Right lobe of liver (tissue), 6 donors: ENCODE measurements around the gene PACRG. TPM values are rescaled to one million over a fixed set of nuclear protein-coding genes. Genes with fewer than 3 reads are reported as not detected.

Experiments used
- ATAC-seq, 4 donors: fragments of 200-7000 bp; cut with Tn5 transposase; one replicate each; pipeline ENCODE4 v1.9.1; 2020; ENCODE audit warnings: mild to moderate bottlenecking in 4 of 4, moderate library complexity in 4 of 4
- DNase-seq, 3 donors: peaks; one replicate each; pipeline ENCODE4 v3.0.0-alpha.2; 2020
- H3K27ac ChIP-seq, 3 donors: fragments of 200-600 bp; one replicate each; pipeline ENCODE4 v1.8.0; 2022
- H3K27me3 ChIP-seq, 2 donors: fragments of 200-600 bp; one replicate each; pipeline ENCODE4 v1.8.0; 2022
- H3K36me3 ChIP-seq, 4 donors: fragments of 200-600 bp; sonication (generic) in 1 of 4; one replicate each; pipeline versions ENCODE4 v1.5.1 to v1.8.0; 2017 to 2022; ENCODE audit warnings: control low read depth in 1 of 4
- H3K4me1 ChIP-seq, 4 donors: fragments of 200-600 bp; sonication (generic) in 1 of 4; one replicate each; pipeline versions ENCODE4 v1.5.1 to v1.8.0; 2017 to 2022; ENCODE audit warnings: control low read depth in 1 of 4
- H3K4me3 ChIP-seq, 3 donors: fragments of 200-600 bp; one replicate each; pipeline ENCODE4 v1.8.0; 2022
- H3K9me3 ChIP-seq, 4 donors: fragments of 200-600 bp; sonication (generic) in 1 of 4; one replicate each; pipeline versions ENCODE4 v1.5.1 to v1.8.0; 2017 to 2022; ENCODE audit warnings: control low read depth in 1 of 4
- POLR2A ChIP-seq: fragments of 450-650 bp; IDR thresholded peaks from one replicate; pipeline ENCODE4 v1.6.1; 2017; ENCODE audit warnings: antibody characterized with exemption, mild to moderate bottlenecking
- WGBS: methylation state at CpG from one replicate; pipeline ENCODE4 v1.1.6; 2018; ENCODE audit warnings: low coverage, low lambda C conversion rate; ENCODE audit not compliant: insufficient coverage; ENCODE audit errors: missing lambda C conversion rate; 5-methylcytosine and 5-hydroxymethylcytosine counted together
- intact Hi-C, 2 donors: fragments of 100-400 bp; cut with DNase I; formaldehyde crosslinking; loops; one replicate each; pipeline versions ENCODE4 v1.11.2 to v1.14.1; 2022
- total RNA-seq, 6 experiments: library from RNA; depleted of rRNA in 2 of 6; stranded (reverse); fragments of >200 nt in 2 of 6; fragmentation: NEBNext Ultra II Directional in 3 of 6; extraction: Animal tissue kit (Norgen Biotek cat#: 25700) in 3 of 6; gene quantifications; one replicate each; pipeline versions ENCODE4 v1.1.0 to v1.2.4, GENCODE V29; 2016 to 2023
- TF ChIP-seq, protein P1 (sequence below), 4 donors: fragments of 200-600 bp in 3 of 4; fragments of 450-650 bp in 1 of 4; IDR thresholded peaks; one replicate each; pipeline versions ENCODE4 v1.5.1 to v1.8.0; 2016 to 2022; ENCODE audit warnings: antibody characterized with exemption in 4 of 4, mild to moderate bottlenecking in 2 of 4
- donor health status: DM: no; HTN: yes; CAD: no.
- donor health status: DM: no; HTN: no; CAD: no.
- donor health status: DM: no; HTN: no; CAD: no.
- donor health status: DM: no; HTN: yes; CAD: no.
- donor health status: DM: no; HTN: yes; CAD: no.

Gene PACRG
- total RNA-seq, 6 experiments from 2014 or later, result 0.25 to 5.3 (median 2.7) TPM

DNA sequence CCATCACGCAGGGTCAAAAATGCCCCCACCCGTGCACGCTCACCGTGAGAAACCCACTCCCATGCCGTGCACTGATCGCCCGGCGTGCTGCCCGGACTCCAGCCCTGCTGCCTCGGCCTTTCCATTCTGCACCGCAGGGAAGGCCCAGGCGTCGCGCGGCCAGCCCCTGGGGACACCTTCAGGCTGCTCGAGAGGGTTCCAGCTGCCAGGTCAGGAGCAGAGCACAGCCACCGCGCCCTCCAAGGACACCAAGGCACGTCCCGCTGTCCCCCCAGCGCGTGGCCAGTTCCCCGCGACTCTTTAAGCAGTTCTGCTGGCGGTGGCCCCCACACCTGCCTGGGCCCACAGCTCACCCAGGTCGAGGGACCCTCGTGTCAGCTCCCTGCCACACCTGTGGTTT lies 372.5 kb downstream of the PACRG start:
- H3K4me1 ChIP-seq, result no peaks in the 10 kb centered on the region
- WGBS, result 84% methylated on average over 7 of the region's 27 CpGs
- no peaks in the 10 kb centered on the region for H3K27me3 ChIP-seq
- TF ChIP-seq, protein P1, sequence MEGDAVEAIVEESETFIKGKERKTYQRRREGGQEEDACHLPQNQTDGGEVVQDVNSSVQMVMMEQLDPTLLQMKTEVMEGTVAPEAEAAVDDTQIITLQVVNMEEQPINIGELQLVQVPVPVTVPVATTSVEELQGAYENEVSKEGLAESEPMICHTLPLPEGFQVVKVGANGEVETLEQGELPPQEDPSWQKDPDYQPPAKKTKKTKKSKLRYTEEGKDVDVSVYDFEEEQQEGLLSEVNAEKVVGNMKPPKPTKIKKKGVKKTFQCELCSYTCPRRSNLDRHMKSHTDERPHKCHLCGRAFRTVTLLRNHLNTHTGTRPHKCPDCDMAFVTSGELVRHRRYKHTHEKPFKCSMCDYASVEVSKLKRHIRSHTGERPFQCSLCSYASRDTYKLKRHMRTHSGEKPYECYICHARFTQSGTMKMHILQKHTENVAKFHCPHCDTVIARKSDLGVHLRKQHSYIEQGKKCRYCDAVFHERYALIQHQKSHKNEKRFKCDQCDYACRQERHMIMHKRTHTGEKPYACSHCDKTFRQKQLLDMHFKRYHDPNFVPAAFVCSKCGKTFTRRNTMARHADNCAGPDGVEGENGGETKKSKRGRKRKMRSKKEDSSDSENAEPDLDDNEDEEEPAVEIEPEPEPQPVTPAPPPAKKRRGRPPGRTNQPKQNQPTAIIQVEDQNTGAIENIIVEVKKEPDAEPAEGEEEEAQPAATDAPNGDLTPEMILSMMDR (IDR thresholded peaks at IDR 0.05), result no peak
- TF ChIP-seq POLR2A, result no peak
- H3K9me3 ChIP-seq, result no peaks in the 10 kb centered on the region
- intact Hi-C loops, result no loop called here
- H3K4me3 ChIP-seq, result no peak overlapping the region
- H3K36me3 ChIP-seq, result no peaks in the 10 kb centered on the region
- ATAC-seq (peak in 1 of 4 donors; percentile 17), DNase-seq (no peak)
- no peak overlapping the region for H3K27ac ChIP-seq

DNA sequence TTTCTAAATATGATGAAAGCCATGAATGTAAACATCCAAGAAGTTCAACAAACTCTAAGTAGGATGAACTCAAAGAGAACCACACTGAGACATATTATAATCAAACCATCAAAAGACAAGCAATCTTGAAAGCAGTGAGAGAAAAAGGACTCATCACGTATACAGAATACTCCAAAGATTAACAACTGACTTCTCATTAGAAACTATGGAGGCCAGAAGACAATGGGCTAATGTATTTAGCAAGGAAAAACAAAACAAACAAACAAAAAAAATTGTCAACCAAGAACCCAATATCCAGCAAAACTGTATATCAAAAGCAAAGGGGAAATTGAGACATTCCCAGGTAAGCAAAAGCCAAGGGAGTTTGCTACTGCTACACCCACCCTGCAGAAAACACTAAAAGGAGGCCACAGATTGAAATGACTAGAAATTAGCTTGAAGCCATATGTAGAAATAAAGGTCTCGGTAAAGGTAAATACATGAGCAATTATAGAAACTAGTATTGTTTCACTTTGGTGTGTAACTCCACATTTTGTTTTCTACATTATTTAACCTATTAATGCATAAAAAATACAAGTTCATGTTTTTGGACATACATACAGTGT lies 385.7 kb downstream of the PACRG start:
- no peaks in the 10 kb centered on the region for H3K27me3 ChIP-seq
- intact Hi-C loops, result no loop called here
- H3K27ac ChIP-seq, result no peak overlapping the region
- ATAC-seq (no peak), DNase-seq (no peak)
- TF ChIP-seq, protein P1 (IDR thresholded peaks at IDR 0.05), result no peak
- no peak for TF ChIP-seq POLR2A
- H3K4me1 ChIP-seq, result no peaks in the 10 kb centered on the region
- no peaks in the 10 kb centered on the region for H3K9me3 ChIP-seq
- no peaks in the 10 kb centered on the region for H3K36me3 ChIP-seq
- no peak overlapping the region for H3K4me3 ChIP-seq
- WGBS, result 72% methylated on average over 2 of the region's 2 CpGs

DNA sequence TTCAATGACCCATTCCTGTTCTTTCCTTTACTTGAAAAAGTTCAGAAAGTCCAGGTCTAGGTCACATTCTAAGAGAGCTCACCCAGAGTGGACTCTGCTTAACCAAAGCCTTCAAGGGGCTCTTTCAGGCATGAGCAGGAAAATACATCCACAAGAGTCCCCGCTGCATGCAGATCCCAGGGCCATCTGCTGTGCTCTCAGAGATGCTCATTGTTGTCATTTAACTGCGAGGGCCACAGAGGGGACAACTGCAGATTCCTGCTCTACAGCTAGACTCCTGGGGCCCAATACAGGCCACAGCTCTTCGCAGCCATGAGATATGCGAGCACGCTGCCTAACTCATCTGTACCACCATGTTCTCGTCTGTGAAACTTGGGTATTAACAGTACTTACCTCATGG lies 391.2 kb downstream of the PACRG start:
- Histone ChIP-seq H3K4me1 (no peaks in the 10 kb centered on the region), H3K9me3 (no peaks in the 10 kb centered on the region), H3K36me3 (no peaks in the 10 kb centered on the region), H3K4me3 (no peak overlapping the region), H3K27ac (no peak overlapping the region), H3K27me3 (no peaks in the 10 kb centered on the region)
- 85% methylated on average over 6 of the region's 6 CpGs for WGBS
- no peak for DNase-seq
- TF ChIP-seq, protein P1 (IDR thresholded peaks at IDR 0.05), result no peak
- TF ChIP-seq POLR2A, result no peak
- intact Hi-C loops, result no loop called here
- no peak for ATAC-seq

DNA sequence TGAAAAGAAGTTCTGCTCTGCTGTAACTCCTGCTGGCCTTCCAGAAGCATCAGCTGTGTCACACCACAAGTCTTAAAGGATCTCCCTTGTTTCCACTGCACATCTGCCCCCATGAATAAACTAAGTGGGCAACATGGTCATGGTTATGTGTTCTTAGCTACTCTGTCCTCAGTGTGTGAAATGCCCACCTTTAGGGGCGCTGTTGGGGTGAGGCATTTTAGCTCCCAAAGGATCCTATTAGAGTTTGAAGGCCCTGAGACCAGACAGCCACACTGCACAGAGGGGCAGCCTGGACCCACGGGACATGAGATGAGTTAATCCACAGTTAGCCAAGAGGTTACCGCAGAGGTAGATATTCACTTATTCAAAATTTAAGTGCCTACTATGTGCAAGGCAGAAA lies 392.4 kb downstream of the PACRG start:
- H3K36me3 ChIP-seq, result no peaks in the 10 kb centered on the region
- DNase-seq (no peak), ATAC-seq (no peak)
- no peaks in the 10 kb centered on the region for H3K9me3 ChIP-seq
- no peak overlapping the region for H3K27ac ChIP-seq
- 90% methylated on average over 1 of the region's 3 CpGs for WGBS
- no peaks in the 10 kb centered on the region for H3K27me3 ChIP-seq
- no peaks in the 10 kb centered on the region for H3K4me1 ChIP-seq
- no peak overlapping the region for H3K4me3 ChIP-seq
- intact Hi-C loops, result no loop called here
- no peak for TF ChIP-seq POLR2A
- TF ChIP-seq, protein P1 (IDR thresholded peaks at IDR 0.05), result no peak

DNA sequence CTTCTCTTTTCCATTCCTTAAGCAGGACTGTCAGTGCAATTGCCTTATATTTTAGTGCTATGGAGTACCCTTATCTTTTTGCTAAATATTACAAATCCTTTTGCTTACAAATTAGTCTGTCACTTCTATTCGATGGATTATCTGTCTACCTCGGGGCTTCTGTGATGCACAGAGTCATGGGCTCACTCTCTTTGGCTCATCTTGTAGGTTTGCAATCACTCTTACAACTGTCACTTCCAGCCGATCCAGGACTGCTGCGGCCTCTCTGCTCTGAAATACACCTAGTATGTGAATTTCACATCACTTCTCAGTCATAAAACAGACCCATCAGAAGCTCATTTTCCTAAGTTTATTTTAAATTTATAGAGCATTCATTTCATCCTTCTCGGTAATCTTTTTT lies 393.5 kb downstream of the PACRG start:
- DNase-seq (no peak), ATAC-seq (no peak)
- intact Hi-C loops, result no loop called here
- no peak for TF ChIP-seq POLR2A
- TF ChIP-seq, protein P1 (IDR thresholded peaks at IDR 0.05), result no peak
- Histone ChIP-seq H3K4me1 (no peaks in the 10 kb centered on the region), H3K4me3 (no peak overlapping the region), H3K27ac (no peak overlapping the region), H3K9me3 (no peaks in the 10 kb centered on the region), H3K36me3 (no peaks in the 10 kb centered on the region), H3K27me3 (no peaks in the 10 kb centered on the region)
- 83% methylated on average over 4 of the region's 5 CpGs for WGBS
